ENCODE measurements around the gene SDHC. TPM values are rescaled to one million over a fixed set of nuclear protein-coding genes. Genes with fewer than 3 reads are reported as not detected.

Gene SDHC
- total and polyA plus RNA-seq, 4 donors = 44.3 to 247 (median 96.7) TPM

DNA sequence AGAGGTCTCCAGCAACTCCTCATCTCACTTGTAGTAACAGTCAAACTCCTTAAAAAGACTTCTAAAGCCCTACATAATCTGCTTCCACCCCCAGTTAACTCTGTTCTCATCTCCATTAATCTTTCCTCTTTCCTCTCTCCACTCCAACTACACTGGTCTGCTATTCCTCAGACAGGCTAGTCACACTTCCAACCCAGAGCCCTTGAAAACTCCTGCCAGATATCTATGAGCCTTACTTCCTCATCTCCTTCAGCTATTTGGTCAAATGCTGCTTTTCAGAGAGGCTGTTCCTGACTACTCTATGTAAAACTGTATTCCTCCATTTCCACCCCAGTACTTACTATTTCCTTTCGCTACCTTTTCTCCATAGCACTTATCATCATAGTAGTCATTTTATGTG, 31.2 kb upstream of the SDHC start:
- no peak overlapping the region for H3K27ac ChIP-seq (ENCODE audit: low read depth in 1 of 2, low read length in 2 of 2)
- DNase-seq (ENCODE audit: low spot score) = no peak
- TF ChIP-seq SP1 (IDR thresholded peaks at IDR 0.05) (no peak), MAX (IDR thresholded peaks at IDR 0.05) (no peak), RAD21 (IDR thresholded peaks at IDR 0.05) (no peak), EGR1 (IDR thresholded peaks at IDR 0.05; ENCODE audit: low read depth in 2 of 2) (no peak), JUND (IDR thresholded peaks at IDR 0.05) (no peak), TAF1 (conservative IDR thresholded peaks at IDR 0.05) (no peak), GABPA (IDR thresholded peaks at IDR 0.05 in 1 of 2, conservative IDR thresholded peaks at IDR 0.05 in 1 of 2) (no peak), RXRA (IDR thresholded peaks at IDR 0.05) (no peak), FOXA1 (IDR thresholded peaks at IDR 0.05) (no peak), HNF4A (conservative IDR thresholded peaks at IDR 0.05) (no peak), ZBTB33 (IDR thresholded peaks at IDR 0.05) (no peak), FOXA2 (IDR thresholded peaks at IDR 0.05) (no peak), YY1 (IDR thresholded peaks at IDR 0.05) (no peak), NR2F2 (IDR thresholded peaks at IDR 0.05) (no peak), HNF4G (IDR thresholded peaks at IDR 0.05) (no peak)
- TF ChIP-seq, protein P1, sequence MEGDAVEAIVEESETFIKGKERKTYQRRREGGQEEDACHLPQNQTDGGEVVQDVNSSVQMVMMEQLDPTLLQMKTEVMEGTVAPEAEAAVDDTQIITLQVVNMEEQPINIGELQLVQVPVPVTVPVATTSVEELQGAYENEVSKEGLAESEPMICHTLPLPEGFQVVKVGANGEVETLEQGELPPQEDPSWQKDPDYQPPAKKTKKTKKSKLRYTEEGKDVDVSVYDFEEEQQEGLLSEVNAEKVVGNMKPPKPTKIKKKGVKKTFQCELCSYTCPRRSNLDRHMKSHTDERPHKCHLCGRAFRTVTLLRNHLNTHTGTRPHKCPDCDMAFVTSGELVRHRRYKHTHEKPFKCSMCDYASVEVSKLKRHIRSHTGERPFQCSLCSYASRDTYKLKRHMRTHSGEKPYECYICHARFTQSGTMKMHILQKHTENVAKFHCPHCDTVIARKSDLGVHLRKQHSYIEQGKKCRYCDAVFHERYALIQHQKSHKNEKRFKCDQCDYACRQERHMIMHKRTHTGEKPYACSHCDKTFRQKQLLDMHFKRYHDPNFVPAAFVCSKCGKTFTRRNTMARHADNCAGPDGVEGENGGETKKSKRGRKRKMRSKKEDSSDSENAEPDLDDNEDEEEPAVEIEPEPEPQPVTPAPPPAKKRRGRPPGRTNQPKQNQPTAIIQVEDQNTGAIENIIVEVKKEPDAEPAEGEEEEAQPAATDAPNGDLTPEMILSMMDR (IDR thresholded peaks at IDR 0.05; ENCODE audit: low read depth, low read length, missing input control) = no peak
- TF ChIP-seq, protein P2, sequence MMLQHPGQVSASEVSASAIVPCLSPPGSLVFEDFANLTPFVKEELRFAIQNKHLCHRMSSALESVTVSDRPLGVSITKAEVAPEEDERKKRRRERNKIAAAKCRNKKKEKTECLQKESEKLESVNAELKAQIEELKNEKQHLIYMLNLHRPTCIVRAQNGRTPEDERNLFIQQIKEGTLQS (IDR thresholded peaks at IDR 0.05) = no peak
- TF ChIP-seq, protein P3, sequence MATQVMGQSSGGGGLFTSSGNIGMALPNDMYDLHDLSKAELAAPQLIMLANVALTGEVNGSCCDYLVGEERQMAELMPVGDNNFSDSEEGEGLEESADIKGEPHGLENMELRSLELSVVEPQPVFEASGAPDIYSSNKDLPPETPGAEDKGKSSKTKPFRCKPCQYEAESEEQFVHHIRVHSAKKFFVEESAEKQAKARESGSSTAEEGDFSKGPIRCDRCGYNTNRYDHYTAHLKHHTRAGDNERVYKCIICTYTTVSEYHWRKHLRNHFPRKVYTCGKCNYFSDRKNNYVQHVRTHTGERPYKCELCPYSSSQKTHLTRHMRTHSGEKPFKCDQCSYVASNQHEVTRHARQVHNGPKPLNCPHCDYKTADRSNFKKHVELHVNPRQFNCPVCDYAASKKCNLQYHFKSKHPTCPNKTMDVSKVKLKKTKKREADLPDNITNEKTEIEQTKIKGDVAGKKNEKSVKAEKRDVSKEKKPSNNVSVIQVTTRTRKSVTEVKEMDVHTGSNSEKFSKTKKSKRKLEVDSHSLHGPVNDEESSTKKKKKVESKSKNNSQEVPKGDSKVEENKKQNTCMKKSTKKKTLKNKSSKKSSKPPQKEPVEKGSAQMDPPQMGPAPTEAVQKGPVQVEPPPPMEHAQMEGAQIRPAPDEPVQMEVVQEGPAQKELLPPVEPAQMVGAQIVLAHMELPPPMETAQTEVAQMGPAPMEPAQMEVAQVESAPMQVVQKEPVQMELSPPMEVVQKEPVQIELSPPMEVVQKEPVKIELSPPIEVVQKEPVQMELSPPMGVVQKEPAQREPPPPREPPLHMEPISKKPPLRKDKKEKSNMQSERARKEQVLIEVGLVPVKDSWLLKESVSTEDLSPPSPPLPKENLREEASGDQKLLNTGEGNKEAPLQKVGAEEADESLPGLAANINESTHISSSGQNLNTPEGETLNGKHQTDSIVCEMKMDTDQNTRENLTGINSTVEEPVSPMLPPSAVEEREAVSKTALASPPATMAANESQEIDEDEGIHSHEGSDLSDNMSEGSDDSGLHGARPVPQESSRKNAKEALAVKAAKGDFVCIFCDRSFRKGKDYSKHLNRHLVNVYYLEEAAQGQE (IDR thresholded peaks at IDR 0.05) = no peak
- no peaks in the 10 kb centered on the region for H3K9me3 ChIP-seq (ENCODE audit: control insufficient read depth in 4 of 4, low read length in 3 of 4)
- H3K4me3 ChIP-seq (ENCODE audit: low read depth in 1 of 3, low read length in 3 of 3) = no peak overlapping the region
- no peaks in the 10 kb centered on the region for H3K4me1 ChIP-seq (ENCODE audit: control insufficient read depth in 4 of 4, insufficient read depth in 4 of 4, low read length in 3 of 4)
- no peaks in the 10 kb centered on the region for H3K36me3 ChIP-seq (ENCODE audit: control insufficient read depth in 4 of 4, insufficient read depth in 3 of 4, low read depth in 1 of 4, low read length in 3 of 4)
- H3K27me3 ChIP-seq (ENCODE audit: control insufficient read depth in 4 of 4, insufficient read depth in 4 of 4, low read length in 3 of 4) = no peaks in the 10 kb centered on the region
- 99% methylated on average over 1 of the region's 1 CpG for WGBS
- no peak overlapping the region for H3K9ac ChIP-seq (ENCODE audit: low read depth in 1 of 2, low read length in 2 of 2)

All from liver (tissue), 9 donors.